BJ (cell line): ENCODE measurements around the gene PRRC2C. TPM values are rescaled to one million over a fixed set of nuclear protein-coding genes. Genes with fewer than 3 reads are reported as not detected.

Experiments
- CTCF ChIA-PET: fragments of 350-600 bp; formaldehyde crosslinking; extraction: SDS; loops from one replicate; lab custom pipeline; 2021; ENCODE audit warnings: antibody characterized with exemption, inconsistent platforms; lab: Yijun Ruan, JAX
- POLR2A ChIA-PET: fragments of 300-600 bp; sonication (Branson Sonifier 250); formaldehyde crosslinking; extraction: SDS; loops from one replicate; lab custom pipeline; 2021; ENCODE audit warnings: antibody characterized with exemption; lab: Charles Lee
- DNase-seq: peaks from one replicate; pipeline ENCODE4 v3.0.0-alpha.2; 2011; ENCODE audit warnings: low read depth
- H3K27me3 ChIP-seq: 2 replicates; pipeline ENCODE4 v1.6.0; 2011; ENCODE audit warnings: low read length; ENCODE audit not compliant: control insufficient read depth, insufficient read depth
- H3K36me3 ChIP-seq: 2 replicates; pipeline ENCODE4 v1.5.1; 2011; ENCODE audit warnings: low read length; ENCODE audit not compliant: control insufficient read depth, insufficient read depth
- H3K4me3 ChIP-seq: 2 replicates; pipeline ENCODE4 v1.5.1; 2011; ENCODE audit warnings: low read depth, mild to moderate bottlenecking, control low read depth, low read length
- polyA plus RNA-seq: library from polyadenylated mRNA; depleted of rRNA; stranded (reverse); fragments of >200 nt; gene quantifications from 2 replicates; pipeline ENCODE4 v1.2.3, GENCODE V29; 2011
- TF ChIP-seq, protein P1 (sequence below): IDR thresholded peaks from 2 replicates; pipeline ENCODE4 v1.5.1; 2011; ENCODE audit warnings: low read depth, mild to moderate bottlenecking, control low read depth, inconsistent platforms, low read length, moderate library complexity; ENCODE audit not compliant: insufficient read depth

PRRC2C gene
- polyA plus RNA-seq, 1 experiment: 27.2 TPM

DNA sequence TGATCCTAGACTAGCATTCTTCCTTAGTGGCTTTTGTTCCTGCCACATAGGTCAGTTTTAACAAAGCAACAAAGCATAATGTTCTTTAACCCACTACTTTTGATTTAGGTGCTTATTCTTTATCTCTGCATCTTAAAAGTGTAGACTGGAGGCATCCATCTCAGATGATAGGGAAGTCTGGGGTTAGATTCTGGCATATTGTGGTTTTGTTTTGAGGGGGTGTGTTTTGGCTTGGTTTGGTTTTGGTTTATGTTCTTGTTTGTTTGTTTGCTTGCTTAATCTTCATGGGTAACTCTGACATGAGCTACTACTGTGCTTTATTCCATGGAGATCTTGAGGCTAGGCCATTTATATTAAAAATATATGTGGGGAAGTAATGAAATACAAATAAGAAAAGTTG, 96.4 kb downstream of the PRRC2C start:
- ChIA-PET POLR2A (no interaction called here), CTCF (no interaction called here)
- Histone ChIP-seq H3K27me3 (no peaks in the 10 kb centered on the region), H3K36me3 (peaks cover 19% of the 10 kb centered on the region), H3K4me3 (no peak overlapping the region)
- TF ChIP-seq, protein P1, sequence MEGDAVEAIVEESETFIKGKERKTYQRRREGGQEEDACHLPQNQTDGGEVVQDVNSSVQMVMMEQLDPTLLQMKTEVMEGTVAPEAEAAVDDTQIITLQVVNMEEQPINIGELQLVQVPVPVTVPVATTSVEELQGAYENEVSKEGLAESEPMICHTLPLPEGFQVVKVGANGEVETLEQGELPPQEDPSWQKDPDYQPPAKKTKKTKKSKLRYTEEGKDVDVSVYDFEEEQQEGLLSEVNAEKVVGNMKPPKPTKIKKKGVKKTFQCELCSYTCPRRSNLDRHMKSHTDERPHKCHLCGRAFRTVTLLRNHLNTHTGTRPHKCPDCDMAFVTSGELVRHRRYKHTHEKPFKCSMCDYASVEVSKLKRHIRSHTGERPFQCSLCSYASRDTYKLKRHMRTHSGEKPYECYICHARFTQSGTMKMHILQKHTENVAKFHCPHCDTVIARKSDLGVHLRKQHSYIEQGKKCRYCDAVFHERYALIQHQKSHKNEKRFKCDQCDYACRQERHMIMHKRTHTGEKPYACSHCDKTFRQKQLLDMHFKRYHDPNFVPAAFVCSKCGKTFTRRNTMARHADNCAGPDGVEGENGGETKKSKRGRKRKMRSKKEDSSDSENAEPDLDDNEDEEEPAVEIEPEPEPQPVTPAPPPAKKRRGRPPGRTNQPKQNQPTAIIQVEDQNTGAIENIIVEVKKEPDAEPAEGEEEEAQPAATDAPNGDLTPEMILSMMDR: no peak
- DNase-seq: no peak

DNA sequence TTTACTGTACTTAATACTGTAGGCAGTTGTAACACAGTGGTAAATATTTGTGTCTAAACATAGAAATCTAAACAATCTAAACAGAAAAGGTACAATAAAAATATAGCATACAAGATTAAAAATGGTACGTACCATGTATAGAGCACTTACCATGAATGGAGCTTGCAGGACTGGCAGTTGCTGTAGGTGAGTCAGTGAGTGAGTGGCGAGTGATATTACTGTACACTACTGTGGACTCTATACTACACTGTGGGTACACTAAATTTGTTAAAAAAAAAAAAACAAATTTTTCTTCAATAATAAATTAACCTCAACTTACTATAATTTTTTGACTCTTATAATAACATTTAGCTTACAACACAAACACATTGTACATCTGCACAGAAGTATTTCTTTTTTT, 97.3 kb downstream of the PRRC2C start:
- ChIA-PET CTCF (interaction anchor here (0.6 to 1.3 kb wide), 2 partner anchors 67 to 401 kb away, joined by 3 to 4 read pairs; no protein-coding TSS in a partner anchor), POLR2A (no interaction called here)
- peaks cover 19% of the 10 kb centered on the region for H3K36me3 ChIP-seq
- TF ChIP-seq, protein P1: no peak
- no peak overlapping the region for H3K4me3 ChIP-seq
- H3K27me3 ChIP-seq: no peaks in the 10 kb centered on the region
- no peak for DNase-seq

DNA sequence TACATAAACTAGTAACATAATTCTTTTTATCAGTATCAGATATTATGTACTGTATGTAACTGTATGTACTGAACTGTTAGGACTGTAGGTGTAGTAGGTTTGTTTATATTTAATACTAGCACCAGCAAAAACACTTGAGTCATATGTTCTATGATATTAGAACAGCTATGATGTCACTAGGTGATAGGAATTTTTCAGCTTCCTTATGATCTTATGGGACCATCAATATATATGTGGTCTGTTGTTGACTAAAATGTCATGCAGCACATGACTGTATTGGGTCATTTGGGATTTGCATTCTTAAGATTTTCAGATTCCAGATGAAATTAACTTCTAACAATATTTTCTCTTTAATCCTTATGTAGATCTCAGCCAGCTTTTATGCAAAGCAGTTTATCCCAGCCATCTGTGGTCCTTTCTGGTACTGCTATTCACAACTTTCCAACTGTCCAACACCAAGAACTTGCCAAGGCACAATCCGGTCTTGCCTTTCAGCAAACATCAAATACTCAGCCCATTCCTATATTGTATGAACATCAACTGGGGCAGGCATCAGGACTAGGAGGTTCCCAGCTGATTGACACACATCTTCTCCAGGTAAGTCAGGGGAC, 98.4 kb downstream of the PRRC2C start:
- no peak for DNase-seq
- Histone ChIP-seq H3K4me3 (no peak overlapping the region), H3K36me3 (peaks cover 14% of the 10 kb centered on the region), H3K27me3 (no peaks in the 10 kb centered on the region)
- POLR2A ChIA-PET: no interaction called here
- CTCF ChIA-PET: interaction anchor here (0.6 to 1.3 kb wide), 3 partner anchors 19 to 400 kb away, joined by 3 to 4 read pairs (median 4); no protein-coding TSS in a partner anchor
- TF ChIP-seq, protein P1: no peak

DNA sequence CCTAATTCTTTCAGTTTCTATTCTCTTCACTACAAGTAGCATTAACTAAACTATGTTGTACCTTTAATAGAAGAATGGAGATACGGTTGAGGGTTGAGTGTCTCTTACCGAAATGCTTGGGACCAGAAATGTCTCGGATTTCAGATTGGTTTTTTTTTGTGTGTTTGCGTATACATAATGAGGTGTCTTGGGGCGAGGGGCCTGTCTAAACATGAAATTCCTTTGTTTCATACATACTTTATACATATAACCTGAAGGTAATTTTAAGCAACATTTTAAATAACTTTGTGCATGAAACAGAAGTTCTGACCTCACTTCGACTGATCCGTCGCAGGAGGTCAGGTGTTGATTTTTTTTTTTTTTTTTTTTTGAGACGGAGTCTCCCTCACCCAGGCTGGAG, 100.4 kb downstream of the PRRC2C start:
- CTCF ChIA-PET: no interaction called here
- POLR2A ChIA-PET: no interaction called here
- no peak overlapping the region for H3K4me3 ChIP-seq
- no peaks in the 10 kb centered on the region for H3K27me3 ChIP-seq
- peaks cover 14% of the 10 kb centered on the region for H3K36me3 ChIP-seq
- TF ChIP-seq, protein P1: no peak
- no peak for DNase-seq

DNA sequence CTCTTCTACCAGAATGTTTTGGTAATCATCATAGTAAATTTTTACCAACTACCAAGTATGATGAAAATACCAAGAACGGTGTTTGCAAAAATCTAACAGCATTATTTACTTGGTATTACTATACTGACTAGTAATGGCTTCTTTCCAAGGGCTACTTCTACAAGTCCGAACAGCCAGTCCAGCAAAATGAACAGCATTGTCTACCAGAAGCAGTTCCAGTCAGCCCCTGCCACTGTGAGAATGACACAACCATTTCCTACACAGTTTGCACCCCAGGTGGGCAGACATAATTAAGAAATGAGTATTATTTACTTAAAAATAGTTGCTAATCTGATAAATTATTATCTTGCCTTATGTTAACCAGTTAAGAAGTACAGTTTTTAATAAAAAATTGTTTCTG, 102.9 kb downstream of the PRRC2C start:
- DNase-seq: no peak
- CTCF ChIA-PET: no interaction called here
- H3K4me3 ChIP-seq: no peak overlapping the region
- POLR2A ChIA-PET: interaction anchor here (0.6 kb wide), 1 partner anchor 10 kb away, joined by 6 read pairs; no protein-coding TSS in a partner anchor
- peaks cover 20% of the 10 kb centered on the region for H3K36me3 ChIP-seq
- H3K27me3 ChIP-seq: no peaks in the 10 kb centered on the region
- TF ChIP-seq, protein P1: no peak
